ENCODE results near the gene PSRC1.
A peak's percentile ranks its signal among the peaks of the same experiment; 100 is the strongest.

Gene PSRC1

DNA sequence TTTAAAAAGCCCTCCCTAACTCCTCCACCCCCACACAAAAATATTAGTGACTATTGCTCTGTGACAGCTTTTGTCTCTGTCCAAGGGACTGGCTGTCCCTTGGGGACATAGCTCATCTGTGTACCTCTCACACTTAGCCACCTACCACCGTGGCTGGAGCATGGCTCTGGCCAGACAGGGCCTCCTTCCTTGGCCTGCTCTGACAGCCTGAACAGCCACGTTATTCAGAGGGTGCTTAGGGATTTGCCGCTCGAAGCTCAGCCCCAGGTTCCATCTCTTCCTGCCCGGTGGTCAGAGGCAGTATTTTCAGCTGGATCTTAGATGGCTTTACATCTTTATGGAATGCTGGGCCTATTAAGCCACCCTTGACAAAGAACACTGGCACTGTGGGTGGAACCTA, 39.7 kb downstream of the PSRC1 start:
- no peak for DNase-seq

DNA sequence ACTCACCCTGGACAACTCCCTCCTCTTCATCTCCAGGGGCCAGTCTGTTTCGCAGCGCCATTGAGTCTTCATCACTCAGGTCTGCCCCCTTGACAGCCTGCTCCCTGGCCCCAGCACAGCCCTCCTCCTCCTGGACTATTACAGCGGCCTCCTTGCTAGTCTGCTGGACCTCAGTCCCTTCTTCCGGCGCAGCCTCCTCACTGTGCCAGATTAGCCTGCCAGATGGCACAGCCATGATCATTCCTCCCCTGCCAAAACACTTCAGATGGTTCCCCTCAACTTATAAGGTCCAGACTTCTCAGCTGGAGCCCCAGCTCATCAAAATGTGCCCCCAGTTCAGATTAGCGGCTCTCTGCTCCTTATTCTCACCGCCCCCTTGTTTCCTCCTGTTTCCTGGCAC, 40.6 kb downstream of the PSRC1 start:
- peak; percentile 26 for DNase-seq

GRCh38 chr1:109241841-109242345, 41.1 kb downstream of the PSRC1 start:
- DNase-seq: peak; percentile 33

DNA sequence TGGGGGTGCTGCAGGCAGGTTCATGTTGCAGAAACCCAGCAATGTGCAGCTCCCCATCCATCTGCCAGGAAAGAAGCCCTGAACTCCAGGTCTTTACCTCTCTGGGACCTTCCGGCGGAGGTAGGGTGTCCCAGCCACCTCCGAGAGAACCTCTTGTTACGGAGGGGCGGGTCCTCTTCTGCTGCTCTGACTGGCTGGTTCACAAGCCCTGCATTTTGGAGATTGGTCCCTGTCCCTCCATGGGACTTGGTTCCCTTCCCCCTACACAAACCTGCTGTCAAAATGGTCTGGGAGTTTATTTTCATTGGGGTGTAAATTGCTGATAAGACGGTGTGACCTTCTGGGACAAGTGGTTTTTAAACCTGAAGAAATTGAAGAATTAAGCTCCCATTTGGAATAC, 41.6 kb downstream of the PSRC1 start:
- DNase-seq: peak; percentile 30

GRCh38 chr1:109240158-109241152, 42.5 kb downstream of the PSRC1 start:
- DNase-seq: peak; percentile 74

DNA sequence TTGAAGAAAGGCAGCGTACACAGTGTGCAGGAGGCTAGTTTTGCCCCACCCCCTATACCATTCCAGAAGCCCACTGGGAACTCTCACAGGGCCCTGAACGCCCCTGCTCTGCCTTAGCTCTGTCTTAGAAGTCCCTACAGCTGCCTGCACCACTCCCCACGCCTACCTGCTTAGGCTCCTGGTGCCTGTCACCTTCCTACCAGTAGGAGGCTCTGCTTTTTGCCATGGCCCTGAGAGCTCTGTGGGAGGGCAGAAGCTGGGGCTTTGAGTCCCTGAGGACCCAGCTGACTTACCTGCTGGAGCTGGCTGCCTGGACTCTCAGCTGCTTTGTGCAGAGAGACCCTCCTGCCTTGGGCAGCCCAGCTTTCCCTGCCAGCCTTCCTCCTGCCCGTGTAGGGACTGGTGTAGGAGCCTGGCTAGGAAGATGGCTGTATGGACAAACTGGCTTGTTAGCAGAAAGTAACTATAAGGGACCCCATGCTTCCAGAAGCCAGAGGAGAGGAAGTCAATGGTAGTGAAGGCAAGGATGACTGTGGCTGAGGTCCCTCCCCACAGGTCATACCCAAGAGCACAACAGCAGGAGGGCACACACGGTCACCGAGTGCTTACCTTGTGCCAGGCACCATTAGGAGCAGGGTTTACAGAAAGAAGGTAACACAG, 43.4 kb downstream of the PSRC1 start:
- DNase-seq: peak; percentile 35

- DNase-seq: no peak
Observed at GRCh38 chr1:109239047-109239408, 43.9 kb downstream of the PSRC1 start.

DNA sequence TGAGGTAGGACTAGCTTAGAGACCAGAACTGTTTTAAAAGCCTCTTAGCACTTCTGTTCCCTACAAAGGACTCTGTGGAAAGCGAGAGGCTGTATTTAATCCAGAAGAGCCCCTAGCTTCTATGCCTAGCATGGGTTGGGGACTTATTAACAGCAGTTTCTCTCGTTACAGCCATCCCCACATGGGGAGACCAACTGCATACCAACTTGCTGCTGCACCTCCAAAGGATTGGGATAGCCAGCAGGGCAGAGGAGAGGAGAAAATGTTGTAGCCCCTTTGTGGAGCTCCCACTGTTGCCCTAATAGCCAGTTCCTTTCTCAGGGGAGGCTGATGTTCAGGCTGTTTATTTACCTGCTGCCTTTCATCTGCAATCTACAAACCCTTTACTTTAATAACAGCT, 44.6 kb downstream of the PSRC1 start:
- no peak for DNase-seq

DNA sequence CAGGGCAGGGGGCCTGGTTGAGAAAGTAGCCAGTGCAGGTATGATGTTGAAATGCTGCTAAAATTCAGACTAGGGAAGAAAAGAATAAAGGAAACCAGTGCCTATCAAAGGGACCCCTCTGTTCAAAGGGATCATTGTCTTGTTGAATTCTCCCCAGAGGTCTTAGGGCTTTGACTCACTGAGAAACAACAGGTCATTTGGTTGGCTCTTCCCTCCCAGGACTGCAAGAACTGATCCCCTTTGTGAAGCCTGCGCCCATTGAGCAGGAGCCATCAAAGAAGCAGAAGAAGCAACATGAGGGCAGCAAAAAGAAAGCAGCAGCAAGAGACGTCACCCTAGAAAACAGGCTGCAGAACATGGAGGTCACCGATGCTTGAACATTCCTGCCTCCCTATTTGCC, 45.4 kb downstream of the PSRC1 start:
- no peak for DNase-seq

DNA sequence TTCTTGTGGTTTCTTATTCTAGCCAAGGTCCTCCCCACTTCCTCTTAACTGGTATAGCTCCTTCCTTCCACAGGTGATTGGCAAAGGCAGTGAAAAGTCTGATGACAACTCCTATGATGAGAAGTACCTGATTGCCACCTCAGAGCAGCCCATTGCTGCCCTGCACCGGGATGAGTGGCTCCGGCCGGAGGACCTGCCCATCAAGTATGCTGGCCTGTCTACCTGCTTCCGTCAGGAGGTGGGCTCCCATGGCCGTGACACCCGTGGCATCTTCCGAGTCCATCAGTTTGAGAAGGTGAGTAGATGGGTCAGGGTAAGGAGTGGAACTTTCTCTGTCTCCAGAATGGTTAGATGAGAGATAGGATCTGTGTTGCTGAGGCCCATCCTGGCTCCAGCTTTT, 47.8 kb downstream of the PSRC1 start:
- DNase-seq: no peak

- no peak for DNase-seq
Observed at GRCh38 chr1:109231066-109231465, 51.9 kb downstream of the PSRC1 start.

All from NCI-H2171 (cell line).